HepG2 (cell line): ENCODE data around the gene UPK1A.
"Not testable (repeated sequence)": the region's sequence is repeated elsewhere in the genome, so short reads cannot be mapped to it uniquely, and the experiment has no call there.

Experiments
- CBFB ChIP-seq: sonication (generic); formaldehyde crosslinking; IDR thresholded peaks from 2 replicates; pipeline ENCODE4 v1.4.0; 2020; ENCODE audit warnings: missing genetic modification reagents
- CHD2 ChIP-seq: IDR thresholded peaks from 2 replicates; pipeline ENCODE4 v1.6.1; 2011; ENCODE audit warnings: low read depth, low read length, improper control_type of control experiment
- CTCF ChIP-seq: sonication (generic); formaldehyde crosslinking; IDR thresholded peaks from 2 replicates; pipeline ENCODE4 v1.5.0; 2020; ENCODE audit warnings: mild to moderate bottlenecking, missing genetic modification reagents, moderate library complexity
- GABPA ChIP-seq, 2 experiments: IDR thresholded peaks; 2 replicates each; pipeline ENCODE4 v1.6.1; 2011 to 2016; ENCODE audit warnings: low read depth in 2 of 2, low read length in 1 of 2, missing biosample characterization in 1 of 2, missing genetic modification characterization in 1 of 2
- MYNN ChIP-seq: sonication (generic); formaldehyde crosslinking; IDR thresholded peaks from 2 replicates; pipeline ENCODE4 v1.4.0; 2020; ENCODE audit warnings: mild to moderate bottlenecking, low read depth, missing genetic modification reagents
- NPAS2 ChIP-seq: sonication (generic); formaldehyde crosslinking; IDR thresholded peaks from 2 replicates; pipeline ENCODE4 v1.8.0; 2022; ENCODE audit warnings: mild to moderate bottlenecking, missing genetic modification reagents, borderline replicate concordance
- RFX5 ChIP-seq: IDR thresholded peaks from 2 replicates; pipeline ENCODE4 v1.6.1; 2011; ENCODE audit warnings: low read depth, low read length, improper control_type of control experiment
- RNF219 ChIP-seq: sonication (generic); formaldehyde crosslinking; IDR thresholded peaks from 2 replicates; pipeline ENCODE4 v1.5.0; 2020; ENCODE audit warnings: mild to moderate bottlenecking, missing genetic modification reagents

- TF ChIP-seq GABPA (IDR thresholded peaks at IDR 0.05; ENCODE audit: low read depth, low read length); GABPA (CRISPR knock-in tag; IDR thresholded peaks at IDR 0.05; ENCODE audit: low read depth); RNF219; CTCF; CHD2; RFX5; MYNN (CRISPR knock-in tag); CBFB (CRISPR knock-in tag); NPAS2: not testable (repeated sequence)
Measured at GRCh38 chr19:35724132-35724531, 57.8 kb downstream of the UPK1A start.
